ENCODE measurements around the gene CDKN2D.

GRCh38 chr19:10600149-10600548, 31.4 kb upstream of the CDKN2D start:
- TF ChIP-seq SP1 (IDR thresholded peaks at IDR 0.05) (no peak), FOXK2 (IDR thresholded peaks at IDR 0.05) (no peak), NFRKB (IDR thresholded peaks at IDR 0.05) (no peak), ZNF384 (IDR thresholded peaks at IDR 0.05) (no peak), SUZ12 (IDR thresholded peaks at IDR 0.05) (no peak), BHLHE40 (IDR thresholded peaks at IDR 0.05; ENCODE audit: borderline replicate concordance) (no peak), LEF1 (IDR thresholded peaks at IDR 0.05; ENCODE audit: borderline replicate concordance) (no peak), FOXM1 (IDR thresholded peaks at IDR 0.05; ENCODE audit: borderline replicate concordance) (no peak), FOXA1 (IDR thresholded peaks at IDR 0.05) (no peak), ELF4 (IDR thresholded peaks at IDR 0.05) (no peak), HDGF (IDR thresholded peaks at IDR 0.05; ENCODE audit: borderline replicate concordance) (no peak), TARDBP (IDR thresholded peaks at IDR 0.05) (no peak), CTBP1 (IDR thresholded peaks at IDR 0.05; ENCODE audit: borderline replicate concordance) (no peak)
- TF ChIP-seq, protein P1, sequence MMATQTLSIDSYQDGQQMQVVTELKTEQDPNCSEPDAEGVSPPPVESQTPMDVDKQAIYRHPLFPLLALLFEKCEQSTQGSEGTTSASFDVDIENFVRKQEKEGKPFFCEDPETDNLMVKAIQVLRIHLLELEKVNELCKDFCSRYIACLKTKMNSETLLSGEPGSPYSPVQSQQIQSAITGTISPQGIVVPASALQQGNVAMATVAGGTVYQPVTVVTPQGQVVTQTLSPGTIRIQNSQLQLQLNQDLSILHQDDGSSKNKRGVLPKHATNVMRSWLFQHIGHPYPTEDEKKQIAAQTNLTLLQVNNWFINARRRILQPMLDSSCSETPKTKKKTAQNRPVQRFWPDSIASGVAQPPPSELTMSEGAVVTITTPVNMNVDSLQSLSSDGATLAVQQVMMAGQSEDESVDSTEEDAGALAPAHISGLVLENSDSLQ (IDR thresholded peaks at IDR 0.05), result no peak

Measured in HEK293T (cell line).